HG02973 (cell line): Measurements from ENCODE around the gene SBK1.

ENCODE experiments used
- ATAC-seq: cut with Tn5 transposase; IDR thresholded peaks from one replicate; pipeline ENCODE4 v1.9.1; 2021; ENCODE audit warnings: moderate library complexity; ENCODE audit not compliant: unreplicated experiment

SBK1 gene

DNA sequence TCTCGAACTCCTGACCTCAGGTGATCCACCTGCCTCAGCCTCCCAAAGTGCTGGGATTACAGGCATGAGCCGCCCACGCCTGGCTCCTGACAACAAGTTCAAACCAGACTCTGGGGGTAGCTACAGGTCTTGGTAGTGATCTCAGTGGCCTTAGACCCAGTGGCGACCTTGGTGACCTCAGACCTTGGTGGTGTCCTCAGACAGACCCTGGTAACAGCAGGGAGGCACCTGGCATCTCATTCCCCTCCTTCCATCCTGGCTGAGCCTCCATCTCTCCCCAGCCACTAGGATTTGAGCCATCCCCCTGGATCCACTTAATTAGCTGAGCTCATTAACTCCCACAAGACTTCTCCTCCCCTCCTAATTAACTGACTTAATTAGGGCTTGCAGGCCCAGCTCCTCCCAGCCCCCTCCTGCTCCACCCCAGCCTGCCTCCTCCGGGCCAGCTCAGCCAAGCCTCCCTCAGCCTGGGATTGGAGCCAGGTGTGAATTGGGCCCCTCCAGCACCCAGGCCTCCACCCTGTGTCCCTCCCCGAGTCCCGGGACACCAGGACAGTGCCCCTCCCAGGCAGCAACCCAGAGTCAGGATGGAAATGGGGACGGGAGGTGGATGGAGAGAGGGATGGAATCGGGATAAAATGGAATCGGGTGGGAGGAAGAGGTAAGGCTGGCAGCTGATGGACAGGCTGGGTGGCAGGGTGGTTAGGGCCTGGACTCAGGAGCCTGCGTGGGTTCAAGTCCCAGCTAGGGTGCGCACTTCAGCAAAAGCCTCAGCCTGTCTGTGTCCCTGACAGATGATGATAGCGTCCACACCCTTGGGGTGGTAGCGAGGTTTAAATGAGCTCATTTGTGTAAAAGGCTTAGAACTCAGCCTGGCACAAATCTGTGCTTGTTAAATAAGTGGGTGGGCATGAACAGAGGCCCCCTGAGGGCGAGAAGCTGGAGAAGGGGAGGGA, 11.2 kb upstream of the SBK1 start:
- ATAC-seq: no peak

DNA sequence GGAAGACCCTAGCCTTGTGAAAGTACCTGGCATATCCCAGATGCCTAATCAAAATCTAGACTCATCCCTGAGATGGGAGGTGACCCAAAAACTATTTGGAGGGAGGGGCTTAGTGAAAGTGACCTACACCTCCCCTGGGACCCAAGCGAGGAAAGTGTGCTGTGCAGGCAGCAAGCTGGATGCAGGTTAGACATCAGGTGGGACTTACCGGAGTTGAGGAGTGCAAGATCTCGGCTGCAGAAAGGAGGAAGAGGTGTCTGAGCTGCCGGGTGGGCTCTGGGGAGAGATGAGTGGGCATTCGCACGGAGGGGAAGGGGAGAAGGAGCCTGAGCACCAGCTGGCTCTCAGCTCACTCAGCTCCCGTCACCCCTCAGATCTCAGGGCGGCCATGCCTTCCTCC, 10.3 kb upstream of the SBK1 start:
- no peak for ATAC-seq

DNA sequence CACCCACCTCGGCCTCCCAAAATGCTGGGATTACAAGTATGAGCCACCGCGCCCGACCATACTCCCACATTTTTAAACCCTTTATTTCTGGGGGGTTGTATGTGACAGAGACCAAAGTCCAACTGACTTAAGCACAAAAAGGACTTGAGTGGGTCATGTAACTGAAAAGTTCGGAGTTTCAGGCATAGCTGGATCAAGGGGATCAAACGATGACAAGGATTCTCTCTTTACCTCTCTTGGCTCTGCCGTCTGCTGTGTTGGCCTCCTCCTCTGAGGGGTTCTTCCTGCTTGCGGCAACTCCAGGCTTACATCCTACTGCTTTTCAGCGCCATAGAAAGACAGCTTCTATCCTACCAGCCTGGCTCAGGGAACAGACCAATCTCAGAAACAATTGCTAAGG, 9.2 kb upstream of the SBK1 start:
- ATAC-seq: no peak

DNA sequence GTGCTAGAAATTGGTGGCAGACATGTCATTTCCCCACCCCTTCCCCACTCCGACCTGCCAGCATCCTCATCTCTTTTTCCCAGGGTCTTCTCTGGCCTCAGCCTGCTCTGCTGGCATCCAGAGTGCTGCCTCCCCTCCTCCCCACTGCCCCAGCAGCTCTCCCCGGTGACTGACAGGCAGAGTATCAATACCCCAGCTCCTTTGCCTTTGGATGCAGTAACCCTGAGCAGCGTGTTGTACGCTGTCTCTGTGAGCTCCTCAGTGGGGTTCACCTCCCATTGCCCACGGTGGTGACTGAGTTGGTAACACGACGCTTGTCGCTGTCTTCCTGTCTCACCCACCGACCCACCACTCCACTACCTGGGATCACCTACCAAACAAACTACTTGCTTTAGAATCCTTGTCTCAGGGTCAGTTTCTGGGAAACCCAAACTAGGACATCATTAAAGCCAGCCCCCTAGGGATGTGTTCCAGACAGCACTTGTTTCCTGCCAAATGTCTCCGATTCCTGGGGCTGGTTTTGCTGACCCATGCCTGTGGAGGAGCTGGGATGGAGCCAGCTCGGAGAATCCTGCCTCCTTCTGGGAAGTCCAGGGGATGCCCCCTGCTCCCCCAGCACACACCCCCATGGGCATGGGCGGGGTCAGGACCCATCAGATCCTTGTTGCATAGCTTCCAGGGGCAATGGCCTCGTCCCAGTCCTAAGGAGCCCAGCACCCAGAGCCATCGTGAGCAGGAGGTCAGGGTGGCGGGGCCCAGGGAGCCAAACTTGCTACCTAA, 8.3 kb upstream of the SBK1 start:
- ATAC-seq: no peak

DNA sequence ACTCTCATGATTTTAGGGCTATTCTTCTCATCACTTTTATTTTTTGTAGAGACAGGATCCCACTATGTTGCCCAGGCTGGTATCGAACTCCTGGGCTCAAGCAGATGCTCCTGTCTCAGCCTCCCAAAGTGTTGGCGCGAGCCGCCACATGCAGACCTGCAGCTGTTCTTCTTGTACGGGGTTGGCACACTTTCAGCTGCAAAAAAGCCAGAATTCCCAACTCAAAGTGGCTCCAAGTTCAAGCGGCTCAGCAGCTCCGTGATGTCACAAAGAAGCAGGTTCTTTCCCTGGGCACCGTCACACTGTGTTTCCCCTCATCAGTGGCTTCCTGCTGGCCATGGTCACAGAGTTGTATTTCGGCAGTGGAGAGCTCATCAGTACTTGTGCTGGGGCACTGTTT, 6.7 kb upstream of the SBK1 start:
- no peak for ATAC-seq

DNA sequence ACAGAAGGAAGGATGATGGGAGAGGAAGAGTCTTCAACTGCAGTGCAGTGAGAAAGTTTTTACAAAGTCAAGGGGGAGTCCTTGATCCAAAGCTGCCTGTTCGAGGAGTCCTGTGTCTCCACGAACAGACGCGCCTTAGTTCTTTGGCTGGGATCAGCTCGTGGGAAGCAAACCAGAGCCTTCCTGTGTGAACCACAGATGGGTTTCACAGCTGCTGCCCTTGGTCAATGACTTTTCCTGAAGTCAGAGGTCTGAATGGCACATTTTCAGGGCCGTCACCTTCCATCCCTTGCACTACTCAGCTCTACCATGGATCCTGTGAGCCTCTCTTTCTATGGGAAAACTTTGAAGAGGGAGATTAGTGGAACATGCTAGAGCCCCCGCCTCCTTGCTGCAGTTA, 4.2 kb upstream of the SBK1 start:
- ATAC-seq: no peak

DNA sequence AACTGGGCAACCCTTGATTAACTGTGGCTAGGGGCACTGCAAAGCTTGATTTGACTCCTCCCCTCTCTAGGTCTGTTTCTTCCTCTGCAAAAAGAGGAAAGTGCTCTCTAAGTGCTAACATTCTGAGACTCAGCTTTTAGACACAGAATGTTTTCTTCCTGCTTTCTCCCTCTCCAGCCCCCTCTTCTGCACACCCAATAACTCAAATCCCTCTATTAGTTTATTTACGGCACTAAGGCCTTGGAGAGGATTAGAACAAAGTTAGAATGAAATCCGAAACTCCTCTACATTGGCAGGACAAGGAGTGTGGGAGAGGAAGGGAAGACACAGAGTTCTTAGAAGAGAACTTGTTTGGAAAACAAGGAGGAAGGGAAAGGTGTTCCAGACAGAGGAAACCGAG, 3.3 kb upstream of the SBK1 start:
- ATAC-seq: no peak

DNA sequence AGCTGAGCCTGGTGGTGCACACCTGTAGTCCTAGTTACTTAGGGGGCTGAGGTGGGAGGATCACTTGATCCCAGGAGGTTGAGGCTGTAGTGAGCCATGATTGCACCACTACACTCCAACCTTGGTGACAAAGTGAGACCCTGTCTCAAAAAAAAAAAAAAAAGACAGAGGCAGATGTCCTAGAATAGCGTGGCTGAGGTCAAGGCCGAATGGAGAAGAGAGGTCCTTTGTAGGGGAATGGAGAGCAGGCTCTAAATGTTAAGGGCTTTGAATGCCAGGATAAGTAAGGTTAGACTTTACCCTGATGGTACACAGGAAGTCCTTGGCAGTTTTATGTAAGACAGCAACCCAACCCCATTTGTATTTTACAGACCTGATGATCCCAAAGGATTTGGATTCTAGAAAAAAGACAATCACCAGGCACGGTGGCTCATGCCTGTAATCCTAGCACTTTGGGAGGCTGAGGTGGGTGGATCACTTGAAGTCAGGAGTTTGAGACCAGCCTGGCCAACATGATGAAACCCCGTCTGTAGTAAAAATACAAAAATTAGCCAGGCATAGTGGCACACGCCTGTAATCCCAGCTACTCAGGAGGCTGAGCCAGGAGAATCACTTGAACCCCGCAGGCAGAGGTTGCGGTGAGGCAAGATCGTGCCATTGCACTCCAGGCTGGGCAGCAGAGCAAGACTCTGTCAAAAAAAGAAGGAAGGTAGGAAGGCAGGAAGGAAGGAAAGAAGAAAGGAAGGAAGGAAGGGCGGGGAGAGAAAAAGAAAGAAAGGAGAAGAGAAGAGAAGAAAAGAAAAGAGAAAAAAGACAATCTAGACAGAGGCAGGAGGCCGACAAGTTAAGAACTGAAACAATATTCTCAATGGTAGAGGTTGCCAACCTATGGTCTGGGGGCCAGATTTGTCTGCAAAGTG, 2.1 kb upstream of the SBK1 start:
- no peak for ATAC-seq

DNA sequence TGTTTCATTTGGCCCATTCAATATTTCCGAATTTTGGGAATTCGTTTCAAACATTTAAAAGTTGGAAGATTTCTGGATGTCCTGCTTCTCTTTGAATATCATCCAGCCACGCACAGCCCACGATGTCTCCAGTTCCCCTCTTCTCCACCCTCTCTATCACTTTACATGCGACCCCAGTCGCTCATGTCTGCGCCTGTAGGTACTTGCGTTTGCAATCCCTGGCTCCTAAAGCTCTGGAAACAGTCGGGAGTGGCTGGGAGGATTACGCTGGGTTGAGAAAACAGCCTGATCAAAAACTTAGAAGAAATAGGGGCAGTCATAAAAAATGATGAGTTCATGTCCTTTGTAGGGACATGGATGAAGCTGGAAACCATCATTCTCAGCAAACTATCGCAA, 1.5 kb upstream of the SBK1 start:
- ATAC-seq: no peak

DNA sequence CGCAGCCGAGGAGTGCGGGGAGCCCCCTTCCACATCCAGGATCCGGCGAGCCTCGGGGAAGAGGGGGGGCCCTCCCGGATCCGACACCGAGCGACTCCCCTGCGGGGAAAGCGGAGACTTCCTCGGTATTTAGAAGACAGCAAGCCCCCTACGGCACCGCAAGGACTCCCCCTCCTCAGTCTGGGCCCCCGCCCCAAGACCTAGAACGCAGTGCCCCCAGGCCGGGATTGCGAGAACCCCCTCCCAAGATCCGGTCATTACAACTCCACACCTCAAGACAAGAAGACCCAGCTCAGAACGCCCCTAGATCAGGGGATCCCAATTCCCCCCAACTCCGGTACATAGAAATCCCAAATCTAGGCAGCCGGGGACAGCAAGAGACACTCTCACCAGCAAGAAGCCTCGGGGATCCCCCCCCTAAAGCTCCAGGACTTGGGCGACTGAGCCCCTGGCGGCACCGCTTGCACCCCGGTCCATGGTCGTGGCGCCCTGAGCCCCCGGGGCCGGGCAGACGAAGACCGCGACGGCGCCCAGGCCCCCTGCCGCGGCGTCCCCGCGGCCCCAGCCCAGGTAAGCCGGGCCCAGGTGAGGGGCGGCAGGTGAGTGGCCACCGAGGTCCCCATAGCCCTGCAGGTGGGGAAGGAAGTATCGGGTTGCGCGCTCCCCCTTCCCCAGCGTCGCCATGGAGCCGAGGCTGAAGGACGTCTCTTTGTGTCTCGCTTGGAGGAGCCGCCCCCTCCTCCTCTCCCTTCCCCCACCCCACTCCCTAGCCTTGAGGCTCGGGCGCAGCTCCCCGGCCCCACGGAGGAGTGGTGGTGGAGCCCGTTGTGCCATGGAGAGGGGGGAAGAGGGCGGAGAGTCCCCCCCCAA, 641 bp downstream of the SBK1 start:
- ATAC-seq: no peak

DNA sequence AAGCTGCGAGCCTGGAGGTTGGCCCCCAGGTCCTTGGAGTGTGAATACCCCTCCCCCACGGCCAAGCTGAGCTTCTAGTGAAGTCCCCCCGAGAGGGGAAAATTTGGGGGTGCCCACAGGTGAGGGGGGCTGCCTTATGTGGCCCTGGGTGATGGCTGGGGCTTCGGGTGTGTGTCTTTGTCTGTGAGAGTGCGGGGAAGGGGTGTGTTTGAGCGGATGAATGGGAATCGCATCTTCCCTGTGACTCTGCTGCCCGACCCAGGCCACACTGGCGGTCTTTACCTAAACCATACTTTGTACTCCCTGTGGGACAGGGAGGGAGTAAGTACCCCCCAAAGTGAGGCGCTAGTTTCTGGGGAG, 1.3 kb downstream of the SBK1 start:
- ATAC-seq: no peak

DNA sequence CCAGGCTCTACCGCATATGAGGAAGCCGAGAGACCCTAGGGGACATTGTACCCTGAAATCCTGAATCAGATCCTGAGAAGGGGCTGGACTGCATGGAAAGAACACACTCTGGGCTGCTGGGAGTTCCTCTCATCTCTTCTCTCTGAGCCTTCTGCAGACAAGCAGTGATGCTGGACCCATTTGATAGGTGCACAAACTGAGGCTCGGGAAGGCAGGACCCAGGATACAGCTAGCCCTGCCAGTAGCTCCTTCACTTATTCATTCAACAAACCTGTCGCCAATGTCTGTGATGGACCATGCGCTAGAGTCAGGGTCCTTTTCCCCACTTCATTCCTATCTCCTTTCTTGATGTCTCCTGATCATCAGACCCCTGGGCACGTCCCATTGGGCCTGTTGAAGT, 1.9 kb downstream of the SBK1 start:
- ATAC-seq: no peak

DNA sequence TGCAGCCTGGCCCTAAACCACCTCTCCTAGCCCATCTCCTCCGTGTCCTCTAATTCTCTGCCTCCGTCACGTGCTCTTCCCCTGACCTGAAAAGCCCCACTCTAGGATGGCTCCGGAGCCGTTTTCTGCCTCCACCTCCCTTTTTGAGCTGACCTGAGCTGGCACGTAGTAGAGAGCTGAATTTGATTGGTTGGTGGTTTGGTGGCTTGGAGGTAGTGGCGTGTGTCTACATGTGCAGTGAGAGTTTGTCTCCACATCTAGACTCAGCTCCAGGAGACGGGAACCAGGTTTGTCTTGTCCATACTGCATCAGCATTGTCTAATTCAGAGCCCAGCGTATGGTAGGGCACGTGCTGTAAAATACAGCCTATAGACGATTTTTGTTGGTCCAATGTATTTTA, 3.0 kb downstream of the SBK1 start:
- no peak for ATAC-seq

DNA sequence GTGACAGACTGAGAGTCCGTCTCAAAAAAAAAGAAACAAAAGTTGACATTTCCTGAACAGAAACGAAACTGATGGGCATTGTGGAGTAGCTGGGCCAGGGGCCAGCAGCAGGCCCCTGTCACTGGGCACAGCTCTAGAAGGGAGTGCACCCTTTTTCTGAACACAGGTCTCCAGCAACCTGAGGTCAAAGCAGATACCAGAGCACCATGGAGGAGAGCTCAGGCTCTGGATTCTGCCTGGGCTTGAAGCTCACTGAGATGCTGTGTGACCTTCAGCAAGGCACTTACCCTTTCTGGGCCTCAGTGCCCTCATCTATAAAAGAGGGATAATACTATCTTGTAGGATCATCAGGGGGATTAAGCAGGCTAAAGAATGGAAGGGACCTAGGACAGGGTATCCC, 5.0 kb downstream of the SBK1 start:
- ATAC-seq: no peak

DNA sequence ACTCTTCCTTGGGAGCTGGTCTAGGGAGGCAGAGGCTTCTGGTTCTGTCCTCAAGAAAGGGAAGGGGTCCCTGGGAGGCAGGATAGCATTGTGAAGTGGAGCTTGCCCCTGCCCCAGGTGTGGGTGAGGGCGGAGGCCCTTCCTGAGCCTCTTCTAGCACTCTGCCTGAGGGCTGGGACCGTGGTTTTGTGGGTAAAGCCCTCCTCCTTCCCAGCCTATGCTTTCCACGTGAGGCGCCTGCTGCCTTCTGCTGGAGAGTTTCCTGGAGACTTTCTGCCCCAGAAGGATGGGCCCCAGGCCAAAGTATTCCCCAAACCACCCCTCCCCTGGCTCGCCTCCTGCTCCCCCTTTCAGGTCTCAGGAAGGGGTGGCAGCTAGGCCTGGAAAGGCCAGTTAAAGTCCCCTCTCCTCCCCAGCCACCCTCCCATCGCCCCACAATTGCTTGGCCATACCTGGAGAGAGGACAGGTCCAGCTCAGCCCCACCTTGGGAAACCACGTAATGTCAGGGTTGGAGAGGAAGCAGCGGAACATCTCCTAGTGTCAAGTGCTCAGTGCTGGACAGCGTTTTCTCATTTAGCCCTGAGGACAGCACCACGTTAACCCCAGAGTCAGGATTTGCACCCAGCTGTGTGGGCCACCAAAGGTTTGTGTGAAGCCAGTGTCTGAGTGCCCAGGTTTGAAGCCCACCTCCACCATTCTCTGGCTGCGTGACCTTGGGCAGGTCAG, 5.6 kb downstream of the SBK1 start:
- no peak for ATAC-seq

DNA sequence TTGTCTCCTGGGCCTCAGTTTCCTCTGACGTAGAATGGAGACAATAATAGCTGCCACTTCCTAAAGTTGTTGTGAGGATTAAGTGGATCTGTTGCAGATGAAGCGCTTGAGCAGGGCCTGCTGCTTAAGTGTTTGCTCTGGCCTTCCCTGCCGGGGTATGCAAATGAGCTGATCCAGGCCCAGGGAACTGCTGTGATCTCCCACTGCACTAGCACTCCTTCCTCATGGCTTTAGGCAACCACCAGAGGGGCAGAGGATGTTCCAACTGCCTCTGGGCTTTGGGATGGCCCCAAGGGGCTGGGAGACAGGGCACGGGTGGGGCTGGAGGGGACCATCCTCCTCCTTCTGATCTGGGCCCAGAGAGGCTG, 6.2 kb downstream of the SBK1 start:
- no peak for ATAC-seq

DNA sequence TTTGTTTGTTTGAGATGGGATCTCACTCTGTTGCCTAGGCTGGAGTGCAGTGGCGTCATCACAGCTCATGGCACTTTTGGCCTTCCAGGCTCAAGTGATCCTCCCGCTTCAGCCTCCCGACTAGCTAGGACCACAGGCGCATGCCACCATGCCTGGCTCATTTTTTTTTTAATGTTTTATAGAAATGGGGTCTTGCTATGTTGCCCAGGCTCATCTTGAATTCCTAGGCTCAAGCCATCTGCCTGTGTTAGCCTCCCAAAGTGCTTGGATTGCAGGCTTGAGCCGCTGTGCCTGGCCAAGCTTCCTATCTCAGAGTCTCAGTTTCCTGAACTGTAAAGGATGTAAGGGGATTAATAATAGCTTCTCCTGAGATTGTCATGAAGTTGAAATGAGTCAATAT, 8.0 kb downstream of the SBK1 start:
- no peak for ATAC-seq

DNA sequence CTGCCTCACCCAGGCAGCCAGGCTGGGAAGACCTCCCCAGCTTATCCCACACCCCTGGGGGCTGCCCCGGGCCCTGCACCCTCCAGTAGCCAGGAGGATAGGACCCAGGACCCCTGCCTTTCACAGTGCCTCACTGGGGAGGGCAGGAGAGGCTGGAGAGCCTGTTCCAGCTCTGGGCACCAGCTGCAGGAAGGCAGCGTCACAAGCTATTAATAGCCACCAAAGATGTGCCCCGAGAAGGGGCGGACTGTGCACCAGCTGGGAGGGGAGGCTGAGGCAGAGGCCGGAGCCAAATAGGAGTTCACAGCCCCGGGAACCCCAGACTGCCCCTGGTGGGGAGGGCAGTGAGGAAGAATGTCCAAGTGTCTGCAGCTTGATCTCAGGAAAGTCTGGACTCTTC, 8.8 kb downstream of the SBK1 start:
- no peak for ATAC-seq

DNA sequence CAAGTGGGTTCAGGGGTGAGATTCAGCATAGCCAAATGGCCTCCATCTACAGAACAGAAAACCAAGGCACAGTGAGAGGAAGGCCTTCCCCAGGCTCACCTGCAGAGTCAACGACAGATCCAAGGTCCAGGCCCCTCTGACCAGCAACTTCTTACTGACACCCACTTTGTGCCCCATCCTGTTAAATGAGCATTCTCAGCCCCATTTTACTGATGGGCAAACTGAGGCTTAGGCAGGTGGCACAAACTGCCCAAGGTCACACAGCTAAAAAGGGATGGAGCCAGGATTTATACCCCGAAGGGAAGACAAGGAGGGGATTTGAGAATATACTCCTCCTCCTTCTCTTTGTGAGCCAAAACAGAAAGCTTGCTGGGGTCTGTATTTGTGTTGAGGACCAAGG, 9.3 kb downstream of the SBK1 start:
- no peak for ATAC-seq

DNA sequence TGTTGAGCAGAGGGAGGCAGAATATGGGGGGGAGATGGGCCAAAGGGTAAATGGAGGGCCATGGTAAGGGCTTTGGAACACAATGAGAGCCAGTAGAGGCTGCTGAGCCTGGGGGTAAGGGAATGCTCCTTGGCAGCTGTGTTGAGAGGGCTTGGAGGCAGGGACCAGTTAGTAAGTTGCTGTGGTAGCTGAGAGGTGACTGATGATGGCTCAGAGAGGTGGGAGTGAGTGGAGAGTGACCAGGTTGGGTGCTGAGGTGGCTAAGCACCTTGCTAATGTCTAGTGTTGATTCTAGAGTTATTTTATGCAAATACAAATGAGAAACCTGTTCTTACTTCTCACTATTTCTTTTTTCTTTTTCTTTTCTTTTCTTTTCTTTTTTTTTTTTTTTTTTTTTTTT, 10.8 kb downstream of the SBK1 start:
- ATAC-seq: no peak
